GM21381 (cell line): ENCODE data around the gene DYDC1.
"Not testable (repeated sequence)": the region's sequence is repeated elsewhere in the genome, so short reads cannot be mapped to it uniquely, and the experiment has no call there.

Experiments
- ATAC-seq: cut with Tn5 transposase; IDR thresholded peaks from one replicate; pipeline ENCODE4 v1.9.1; 2021; ENCODE audit warnings: mild to moderate bottlenecking, moderate library complexity; ENCODE audit not compliant: unreplicated experiment

DYDC1 gene

GRCh38 chr10:80356563-80356988, at the start of gene DYDC1, which contains the start of gene DYDC2:
TSS of gene DYDC1 (minus strand) at chr10:80356755. CDS start at chr10:80352601, 4,154 bp downstream.
TSS of gene DYDC2 (plus strand) at chr10:80356781. CDS start at chr10:80362444, 5,663 bp downstream.
- ATAC-seq: peak; percentile 84

DNA sequence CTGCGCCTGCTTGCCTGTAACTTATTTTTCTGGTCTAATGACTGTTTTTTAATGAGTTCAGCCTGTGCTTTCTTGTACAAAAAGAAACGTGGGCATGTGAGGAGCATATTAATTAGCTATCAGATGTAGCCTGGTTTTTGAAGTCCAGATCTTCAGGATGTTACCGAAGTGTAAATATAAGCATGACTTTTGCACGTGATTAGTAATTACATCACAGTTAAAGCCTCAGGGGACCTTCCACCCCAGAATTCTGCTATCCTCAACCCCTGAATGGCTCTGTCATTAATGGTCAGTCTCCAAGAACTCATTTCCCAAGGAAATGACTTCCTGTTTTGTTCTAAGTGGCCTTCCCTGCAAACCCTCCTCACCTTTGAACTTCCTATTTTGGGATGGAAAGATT, 49.6 kb upstream of the DYDC1 start:
- no peak for ATAC-seq

DNA sequence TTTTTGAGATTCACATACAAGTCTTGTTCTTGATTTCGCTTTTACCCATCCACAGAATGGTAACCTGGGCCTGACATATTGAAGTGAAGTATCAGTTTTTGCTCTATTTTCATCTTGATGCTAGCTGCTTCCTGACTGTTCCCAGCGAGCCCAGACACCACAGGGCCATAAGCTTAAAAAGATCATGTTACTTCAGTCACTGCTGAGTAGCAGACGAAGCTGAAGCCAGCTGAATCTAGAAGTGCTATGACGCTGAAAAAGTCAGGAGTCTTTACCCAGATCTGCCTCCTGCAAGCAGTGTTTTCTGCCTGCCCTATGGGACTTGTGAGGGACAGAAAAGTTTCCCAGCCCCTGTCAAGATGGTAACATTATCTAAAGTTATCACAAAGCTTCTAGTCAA, 49.1 kb upstream of the DYDC1 start:
- ATAC-seq: no peak

DNA sequence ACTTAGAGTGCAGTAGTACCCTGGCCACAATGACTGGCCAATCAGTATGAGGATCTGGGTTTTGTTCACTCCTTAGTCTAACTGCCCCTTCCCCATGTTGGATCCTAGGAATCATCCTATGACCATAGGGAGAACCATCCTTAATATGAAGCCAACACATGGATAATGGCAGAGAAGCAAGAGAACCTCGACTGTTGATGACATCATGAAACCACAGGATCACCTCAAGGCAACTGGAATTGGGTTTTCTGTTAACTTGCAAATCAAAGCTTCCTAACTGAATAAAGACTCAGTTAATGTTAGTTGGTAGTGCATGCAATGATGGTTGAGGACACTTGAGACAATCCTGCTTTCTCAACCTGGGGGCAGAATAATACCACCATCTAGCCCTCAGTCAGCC, 48.5 kb upstream of the DYDC1 start:
- no peak for ATAC-seq

DNA sequence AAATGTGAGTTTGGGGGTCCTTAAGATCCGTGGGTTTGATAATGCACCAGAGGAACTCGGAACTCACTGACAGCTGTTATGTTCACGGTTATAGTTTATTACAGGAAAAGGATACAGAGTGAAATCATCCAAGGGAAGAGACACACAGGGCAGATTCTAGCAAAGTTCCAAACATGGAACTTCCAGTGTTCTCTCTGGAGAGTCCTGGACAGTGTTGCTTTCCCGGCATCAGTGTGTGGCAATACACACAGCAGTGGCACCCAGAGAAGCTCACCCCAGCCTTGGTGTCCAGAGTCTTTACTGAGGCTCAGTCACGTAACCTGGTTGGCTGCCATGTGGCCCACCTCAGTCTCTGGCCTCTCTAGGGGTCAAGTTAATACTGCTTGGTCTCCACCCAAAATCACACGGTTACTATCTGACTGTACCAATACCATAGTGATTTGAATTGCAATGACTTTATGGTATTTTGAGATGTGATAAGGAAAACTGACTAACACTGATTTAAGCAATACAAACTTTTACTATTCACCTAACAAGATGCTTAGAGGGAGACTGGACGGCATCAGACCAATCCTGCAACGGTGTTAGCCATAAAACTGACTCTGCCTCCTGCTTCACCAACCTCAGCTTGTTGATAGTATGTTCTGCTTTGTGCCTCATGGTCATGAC, 43.7 kb upstream of the DYDC1 start:
- no peak for ATAC-seq

- no peak for ATAC-seq
These were observed 40.5 kb upstream of the DYDC1 start for GRCh38 chr10:80397014-80397413.

- ATAC-seq: no peak
These were observed 37.9 kb upstream of the DYDC1 start for GRCh38 chr10:80394358-80394916.

GRCh38 chr10:80392250-80392649, 35.7 kb upstream of the DYDC1 start:
- no peak for ATAC-seq

- ATAC-seq: no peak
These were observed 34.2 kb upstream of the DYDC1 start for GRCh38 chr10:80390740-80391139.

- no peak for ATAC-seq
These were observed 26.4 kb upstream of the DYDC1 start for GRCh38 chr10:80382989-80383388.

DNA sequence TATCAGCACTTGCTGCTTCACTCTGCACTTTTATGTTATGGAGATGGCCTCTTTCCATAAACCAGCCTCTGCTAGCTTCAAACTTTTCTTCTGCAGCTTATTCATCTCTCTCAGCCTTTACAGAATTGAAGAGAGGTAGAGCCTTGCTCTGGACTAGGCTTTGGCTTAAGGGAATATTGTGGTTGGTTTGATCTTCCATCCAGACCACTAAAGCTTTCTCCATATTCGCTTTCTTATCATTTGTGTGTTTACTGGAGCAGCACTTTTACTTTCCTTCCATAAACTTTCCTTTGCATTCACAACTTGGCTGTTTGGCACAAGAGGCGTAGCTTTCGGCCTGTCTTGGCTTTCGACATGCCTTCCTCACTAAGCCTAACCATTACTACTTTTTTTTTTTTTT, 23.6 kb upstream of the DYDC1 start:
- no peak for ATAC-seq

DNA sequence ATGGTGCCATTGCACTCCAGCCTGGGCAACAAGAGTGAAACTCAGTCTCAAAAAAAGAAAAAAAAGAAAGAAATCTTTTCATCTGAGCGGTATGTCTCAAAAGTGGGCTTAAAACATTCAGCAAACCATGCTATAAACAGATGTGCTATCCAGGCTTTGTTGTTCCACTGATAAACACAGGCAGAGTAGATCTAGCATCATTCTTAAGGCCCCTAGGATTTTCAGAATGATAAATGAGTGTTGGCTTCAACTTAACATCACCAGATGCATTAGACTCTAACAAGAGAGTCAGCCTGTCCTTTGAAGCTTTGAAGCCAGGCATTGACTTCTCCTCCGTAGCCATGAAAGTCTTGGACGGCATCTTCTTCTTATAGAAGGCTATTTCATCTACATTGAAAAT, 23.1 kb upstream of the DYDC1 start:
- ATAC-seq: no peak

GRCh38 chr10:80373502-80373901, 16.9 kb upstream of the DYDC1 start:
- ATAC-seq: no peak

GRCh38 chr10:80372675-80373074, 16.1 kb upstream of the DYDC1 start:
- ATAC-seq: no peak

GRCh38 chr10:80371467-80371866, 14.9 kb upstream of the DYDC1 start:
- no peak for ATAC-seq

- ATAC-seq: no peak
These were observed 9.0 kb upstream of the DYDC1 start for GRCh38 chr10:80365510-80365909.

DNA sequence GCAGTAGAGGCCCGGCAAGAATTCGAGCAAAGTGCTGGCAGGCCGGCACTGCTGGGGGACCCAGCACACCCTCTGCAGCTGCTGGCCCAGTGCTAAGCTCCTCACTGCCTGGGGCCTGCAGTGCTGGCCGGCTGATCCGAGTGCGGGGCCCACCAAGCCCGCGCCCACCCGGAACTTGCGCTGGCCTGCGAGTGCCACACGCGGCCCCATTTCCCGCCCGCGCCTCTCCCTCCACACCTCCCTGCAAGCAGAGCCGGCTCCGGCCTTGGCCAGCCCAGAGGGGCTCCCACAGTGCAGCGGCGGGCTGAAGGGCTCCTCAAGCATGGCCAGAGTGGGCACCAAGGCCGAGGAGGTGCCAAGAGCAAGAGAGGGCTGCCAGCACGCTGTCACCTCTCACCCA, 3.1 kb upstream of the DYDC1 start:
- ATAC-seq: no peak

- ATAC-seq: not testable (repeated sequence)
These were observed 2.4 kb upstream of the DYDC1 start for GRCh38 chr10:80358925-80359324.

DNA sequence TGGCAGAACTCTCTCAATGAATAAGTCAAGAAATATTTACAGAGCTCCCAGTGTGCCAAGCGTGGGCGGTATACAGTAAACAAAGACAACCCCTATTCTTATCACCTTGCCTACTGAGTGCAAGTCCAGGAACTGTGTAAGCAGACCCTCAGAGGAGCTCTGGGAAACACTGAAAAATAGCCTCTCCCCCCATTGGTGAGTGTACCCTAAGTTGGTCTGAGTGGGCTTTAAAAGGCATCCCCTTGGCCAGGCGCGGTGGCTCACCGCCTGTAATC, 1.2 kb upstream of the DYDC1 start:
- ATAC-seq: no peak

GRCh38 chr10:80356989-80357850, 665 bp upstream of the DYDC1 start:
- ATAC-seq: no peak

DNA sequence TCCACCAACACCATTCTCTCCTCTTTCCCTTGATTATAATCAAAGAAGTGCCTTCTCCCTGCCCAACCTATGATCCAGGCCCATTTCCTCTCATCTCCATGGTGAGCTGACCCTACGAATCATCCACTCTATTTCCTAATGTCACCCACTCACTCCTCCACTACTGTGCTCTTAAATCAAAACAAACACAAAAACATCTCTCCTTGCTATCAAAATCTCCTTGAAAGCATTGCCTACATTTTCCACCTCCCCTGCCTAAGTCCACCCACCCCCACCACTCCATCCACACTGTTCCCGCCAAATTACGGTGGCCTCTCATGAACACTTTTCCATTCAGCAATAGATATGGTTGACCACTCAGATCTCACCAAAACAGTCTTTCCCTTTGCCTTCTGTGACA, 5.3 kb downstream of the DYDC1 start:
- no peak for ATAC-seq

GRCh38 chr10:80350251-80350650, 6.3 kb downstream of the DYDC1 start:
- no peak for ATAC-seq
